NCI-H2196 (cell line): Measurements from ENCODE around the gene NFIA.
A peak's percentile ranks its signal among the peaks of the same experiment; 100 is the strongest.

Experiments used
- DNase-seq: peaks from one replicate; lab custom pipeline; 2025; ENCODE audit not compliant: unreplicated experiment; lab: John Stamatoyannopoulos, UW

The NFIA gene

DNA sequence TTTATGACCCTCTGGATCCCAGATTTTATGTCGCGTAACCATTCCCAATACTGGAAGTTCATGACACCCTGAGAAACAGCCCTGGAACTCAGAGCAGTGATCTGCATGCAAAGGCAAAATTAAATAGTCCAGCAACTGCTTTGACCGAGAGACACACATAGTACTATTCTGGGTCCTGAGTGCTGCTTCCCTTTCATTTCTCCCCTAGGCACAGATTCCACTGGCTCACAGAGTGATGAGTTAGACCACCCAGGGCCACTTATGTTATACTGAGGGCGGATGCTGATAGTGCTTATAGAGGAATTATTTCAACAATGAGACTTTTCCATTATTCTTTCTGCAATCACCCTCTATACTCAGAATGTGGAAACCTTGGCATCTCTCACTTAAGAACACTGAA, 69.2 kb downstream of the NFIA start:
- DNase-seq, result no peak

DNA sequence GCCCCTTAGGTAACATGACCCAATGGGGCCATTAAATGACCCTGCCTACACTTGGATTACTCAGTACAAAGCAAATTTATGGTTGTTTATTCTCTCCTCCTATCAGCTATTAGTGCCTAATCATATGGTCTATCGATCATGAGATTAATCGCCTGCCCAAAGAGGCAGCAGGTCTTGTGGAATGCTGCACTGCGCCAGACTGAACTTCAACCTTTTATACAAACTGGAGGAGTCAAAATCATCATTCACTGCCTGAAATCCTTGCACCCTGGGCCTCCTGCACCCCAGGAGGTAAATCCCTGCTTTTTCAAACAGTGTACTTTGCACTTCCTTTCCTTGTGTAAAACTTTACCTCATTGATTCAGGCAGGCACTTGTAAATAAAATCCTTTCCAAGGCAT, 69.7 kb downstream of the NFIA start:
- DNase-seq, result no peak

DNA sequence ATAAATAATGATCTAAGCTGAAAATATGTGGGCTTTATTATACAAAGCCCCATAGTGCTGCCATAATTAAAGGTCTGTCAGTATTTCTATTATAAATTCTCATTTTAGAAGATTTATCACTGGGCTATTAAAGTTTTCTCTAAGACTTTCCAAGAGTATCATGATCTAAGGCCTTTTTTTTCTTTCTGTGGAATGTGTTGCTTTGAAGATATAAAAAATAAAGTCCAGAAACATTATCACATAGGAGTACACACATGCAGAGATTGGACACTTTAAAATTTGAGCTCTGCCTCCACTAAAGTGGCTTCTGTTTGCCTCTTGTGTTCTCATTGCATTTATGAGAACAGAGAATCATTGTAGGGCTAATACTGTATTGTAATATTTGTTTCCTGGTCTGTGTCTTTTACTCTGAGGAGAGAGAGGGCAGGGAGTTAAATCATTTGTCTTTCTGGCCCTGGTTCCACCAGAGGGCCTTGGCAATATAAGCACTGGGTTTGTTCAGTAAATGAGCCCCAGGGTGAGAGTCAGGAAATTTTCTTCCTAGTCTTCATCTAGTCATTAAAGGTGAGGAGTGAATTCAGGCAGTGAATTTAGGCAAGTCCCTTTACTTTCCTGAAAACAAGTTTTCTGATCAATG, 70.2 kb downstream of the NFIA start:
- peak; percentile 40 for DNase-seq

DNA sequence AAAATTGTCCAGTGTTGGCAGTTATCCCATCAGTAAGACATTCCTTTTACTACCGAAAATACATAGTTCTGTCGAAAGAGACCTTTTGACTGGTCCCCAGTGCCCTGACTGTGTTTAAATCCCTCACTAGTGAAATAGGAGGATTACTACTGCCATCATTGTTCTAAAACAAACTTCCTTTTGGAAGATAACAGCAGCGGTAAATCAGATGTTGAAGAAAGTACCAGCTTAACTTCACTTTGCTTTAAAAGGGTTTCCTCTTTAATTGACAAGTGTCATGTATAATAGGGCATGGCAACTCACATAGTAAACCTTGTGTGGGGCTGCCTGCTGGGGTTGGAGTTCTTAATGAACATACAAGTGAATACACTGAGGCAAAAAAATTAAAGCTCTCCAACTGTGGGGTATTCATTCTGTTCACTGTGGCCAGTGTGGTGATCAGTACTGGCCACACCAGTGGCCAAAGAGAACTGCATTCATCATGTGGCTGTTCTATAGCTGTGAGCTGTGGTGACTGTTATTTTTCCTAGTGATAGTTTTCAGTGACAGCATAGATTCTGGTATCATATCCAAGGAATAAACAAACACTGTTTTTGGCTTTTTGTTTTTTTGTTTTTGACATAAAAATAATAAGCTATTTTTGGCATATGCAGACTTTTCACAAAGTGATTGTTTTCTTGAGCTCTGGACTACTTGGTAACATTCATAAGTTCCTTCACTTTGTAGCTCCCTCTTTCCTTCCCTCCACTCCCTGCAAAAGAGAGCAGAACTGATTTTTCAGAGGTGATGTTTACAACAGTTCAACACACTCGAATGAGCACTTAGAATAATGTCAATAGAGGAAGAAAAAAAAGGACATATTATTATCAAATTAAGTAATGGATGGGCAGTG, 74.5 kb downstream of the NFIA start:
- no peak for DNase-seq

DNA sequence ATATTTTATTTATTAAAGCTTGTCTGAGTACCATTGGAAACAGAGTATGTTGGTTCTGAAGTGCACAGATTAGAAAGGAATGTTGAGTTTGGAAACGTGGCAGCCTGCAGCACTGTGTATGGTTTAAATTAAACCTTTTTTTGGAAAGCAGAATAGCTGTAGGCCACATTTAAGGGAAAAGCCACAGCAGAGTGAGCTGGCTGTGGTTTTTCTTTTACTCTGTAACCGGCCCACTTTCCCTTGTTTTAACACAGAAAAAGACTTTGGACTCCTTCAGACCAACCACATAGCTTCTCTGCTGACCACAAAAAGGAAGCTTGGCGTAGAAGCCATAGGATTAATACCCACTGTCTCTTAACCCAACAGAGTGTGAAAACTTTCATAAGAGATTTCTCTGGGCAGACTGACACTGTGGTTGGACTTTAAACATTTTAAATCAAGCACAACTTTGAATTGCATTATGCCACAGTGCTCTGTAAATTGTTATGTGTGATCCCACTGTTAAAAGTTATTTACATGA, 75.2 kb downstream of the NFIA start:
- DNase-seq, result no peak

DNA sequence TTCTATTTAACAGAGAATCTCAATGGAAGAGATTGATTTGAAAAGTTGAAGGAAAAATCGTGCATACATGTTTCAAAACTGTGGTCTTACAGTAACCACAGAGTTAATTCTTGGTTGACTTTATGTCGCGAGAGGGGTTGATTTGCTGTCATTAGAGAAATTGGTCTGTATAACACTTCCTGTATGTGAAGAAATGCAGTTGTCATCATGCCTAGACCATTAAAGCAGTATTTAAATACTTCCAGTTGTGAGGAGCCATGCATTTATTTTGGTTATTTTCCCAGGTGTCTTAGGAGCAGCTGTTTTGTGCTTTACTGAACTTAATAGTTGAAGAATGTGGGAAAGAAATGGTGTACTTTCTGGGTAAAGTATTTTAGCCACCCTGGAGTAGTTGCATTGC, 76.2 kb downstream of the NFIA start:
- no peak for DNase-seq

DNA sequence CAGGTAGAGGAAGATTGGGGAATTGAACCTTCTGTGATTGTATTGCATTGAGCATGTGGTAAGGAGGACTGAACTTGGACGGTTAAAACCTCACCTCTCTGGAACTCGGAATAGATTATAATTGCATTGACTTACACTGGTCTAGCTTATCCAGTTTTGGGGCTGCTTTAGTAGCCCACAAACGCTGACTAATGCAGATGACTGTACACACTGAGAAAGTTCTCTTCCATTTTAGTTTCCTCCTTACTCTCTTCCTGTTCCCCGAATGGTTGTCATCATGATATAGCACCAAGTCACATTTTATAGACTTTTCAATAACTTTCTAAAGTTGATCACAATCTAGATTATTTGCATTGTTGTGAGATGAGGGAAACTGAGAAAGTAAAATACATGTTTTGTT, 78.2 kb downstream of the NFIA start:
- DNase-seq, result no peak

DNA sequence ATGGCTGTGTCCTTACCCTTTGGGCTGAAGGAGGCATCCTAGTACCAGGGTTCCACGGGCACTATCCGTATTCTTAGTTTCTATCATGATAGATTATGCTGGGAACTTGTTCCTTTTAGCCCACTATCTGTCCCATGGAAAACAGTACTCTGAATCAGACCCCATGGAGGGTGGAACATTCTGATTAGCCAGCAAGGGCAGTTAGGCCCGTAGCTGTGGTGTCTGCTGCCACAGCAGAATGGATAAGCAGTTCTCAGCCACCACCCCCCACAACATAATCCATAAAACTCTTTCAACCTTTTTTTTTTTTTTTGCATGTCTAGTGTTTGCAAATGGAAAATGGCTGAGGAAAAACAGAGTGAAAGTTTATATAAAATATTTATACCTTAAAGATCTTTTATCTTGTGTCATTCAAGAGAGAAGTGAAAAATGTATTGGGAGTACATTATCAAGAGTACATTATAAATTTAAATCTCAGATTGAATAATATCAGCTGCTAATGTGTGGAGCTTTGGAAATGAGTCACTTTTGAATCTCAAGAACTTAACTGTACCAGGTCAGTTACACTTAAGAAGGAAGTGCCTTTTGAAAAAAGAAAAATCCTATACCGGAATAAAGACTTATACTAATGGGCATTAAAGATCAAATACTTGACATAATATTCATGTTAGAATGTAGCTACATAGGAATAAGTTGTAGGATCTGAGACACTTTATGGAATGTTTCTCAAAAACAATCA, 80.3 kb downstream of the NFIA start:
- DNase-seq, result no peak

DNA sequence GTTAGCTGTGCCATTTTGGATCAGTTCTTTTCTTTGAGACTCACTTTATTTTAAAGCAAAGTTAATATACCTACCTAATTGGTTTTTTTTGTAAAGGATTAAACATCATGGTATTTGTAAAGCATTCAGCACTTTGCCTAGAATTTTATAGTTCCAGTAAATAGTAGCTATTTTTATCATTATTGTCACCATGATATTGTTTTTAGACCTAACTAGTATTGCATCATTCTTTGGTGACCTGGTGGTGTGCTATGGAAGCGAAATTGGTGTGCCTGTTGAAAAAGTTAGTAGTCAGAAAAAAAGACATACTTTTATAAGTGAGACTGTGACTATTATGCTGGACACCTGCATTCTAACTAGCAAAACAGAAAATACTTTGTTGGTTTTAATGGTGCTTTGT, 81.0 kb downstream of the NFIA start:
- no peak for DNase-seq

DNA sequence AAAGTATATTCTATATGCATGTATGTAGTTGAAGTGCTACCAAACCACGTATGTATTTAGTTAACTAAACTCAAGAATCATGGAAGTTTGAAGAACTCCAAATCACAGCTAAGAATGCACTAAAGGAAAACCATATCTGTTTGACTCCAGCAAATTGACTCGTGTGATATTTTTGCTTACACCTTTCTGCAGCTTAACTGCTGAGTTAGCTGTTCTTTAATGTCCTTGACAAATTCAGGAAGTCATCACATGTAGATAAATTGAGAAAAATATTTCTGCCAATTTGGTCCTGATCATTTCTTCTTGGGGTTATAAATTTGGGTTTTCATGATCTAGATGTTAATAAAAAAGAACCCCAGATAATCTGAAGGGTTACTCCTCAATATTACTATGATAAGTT, 83.0 kb downstream of the NFIA start:
- no peak for DNase-seq

DNA sequence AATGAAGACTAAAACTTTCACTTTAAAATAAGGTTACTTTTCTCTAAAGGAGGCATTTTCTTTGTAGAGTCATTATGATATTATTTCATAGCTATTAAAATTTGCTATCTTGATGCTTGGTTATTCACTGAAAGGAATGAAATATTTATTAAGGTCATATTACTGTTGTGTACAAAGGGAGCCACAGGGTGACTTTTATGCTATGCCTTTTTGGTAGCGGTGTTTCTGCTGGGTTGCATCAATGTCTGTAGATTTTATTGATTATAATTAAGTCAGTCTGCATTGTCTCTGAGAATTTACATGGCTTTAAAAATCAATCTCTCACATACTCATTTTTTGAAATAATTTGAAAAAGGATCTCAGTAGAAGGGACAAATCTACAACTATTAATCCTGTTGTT, 84.9 kb downstream of the NFIA start:
- no peak for DNase-seq

DNA sequence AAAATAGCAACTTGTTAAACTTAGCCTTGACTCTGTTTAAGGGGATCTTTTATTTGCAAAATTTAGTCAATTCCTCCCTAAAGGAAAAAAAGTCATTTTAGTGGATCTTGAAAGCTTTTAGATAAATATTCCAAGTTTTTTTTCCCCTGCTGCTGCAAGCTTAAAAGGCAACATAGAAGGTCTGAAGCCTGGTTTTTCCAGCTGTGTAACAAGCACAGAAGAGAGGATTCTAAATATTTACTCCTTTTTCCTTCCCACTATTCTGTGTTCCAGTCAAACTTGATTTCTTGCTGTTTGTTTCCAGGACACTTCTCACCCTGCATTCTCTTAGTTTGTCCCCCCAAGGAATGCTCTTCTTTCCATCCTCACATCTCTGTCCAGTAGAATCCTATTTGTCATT, 86.7 kb downstream of the NFIA start:
- DNase-seq, result no peak

DNA sequence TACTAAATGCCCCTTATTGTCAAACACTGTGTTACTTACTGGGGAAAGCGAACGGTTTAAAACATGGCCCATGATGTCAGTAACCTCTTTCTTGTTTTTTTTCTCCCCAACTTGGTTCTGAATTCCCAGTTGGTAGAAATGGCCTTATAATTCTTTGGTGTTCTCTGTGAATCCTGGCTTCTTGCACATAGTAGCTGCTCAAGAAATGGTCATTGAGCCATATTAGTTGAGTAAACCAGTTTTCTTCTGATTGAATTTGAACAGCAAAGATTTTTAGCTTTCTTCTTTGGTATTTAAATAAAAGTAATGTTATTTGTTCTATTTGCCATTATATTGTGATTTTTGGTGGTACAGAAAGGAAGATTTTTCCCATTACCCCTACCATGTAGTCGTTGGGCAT, 87.3 kb downstream of the NFIA start:
- DNase-seq, result no peak

DNA sequence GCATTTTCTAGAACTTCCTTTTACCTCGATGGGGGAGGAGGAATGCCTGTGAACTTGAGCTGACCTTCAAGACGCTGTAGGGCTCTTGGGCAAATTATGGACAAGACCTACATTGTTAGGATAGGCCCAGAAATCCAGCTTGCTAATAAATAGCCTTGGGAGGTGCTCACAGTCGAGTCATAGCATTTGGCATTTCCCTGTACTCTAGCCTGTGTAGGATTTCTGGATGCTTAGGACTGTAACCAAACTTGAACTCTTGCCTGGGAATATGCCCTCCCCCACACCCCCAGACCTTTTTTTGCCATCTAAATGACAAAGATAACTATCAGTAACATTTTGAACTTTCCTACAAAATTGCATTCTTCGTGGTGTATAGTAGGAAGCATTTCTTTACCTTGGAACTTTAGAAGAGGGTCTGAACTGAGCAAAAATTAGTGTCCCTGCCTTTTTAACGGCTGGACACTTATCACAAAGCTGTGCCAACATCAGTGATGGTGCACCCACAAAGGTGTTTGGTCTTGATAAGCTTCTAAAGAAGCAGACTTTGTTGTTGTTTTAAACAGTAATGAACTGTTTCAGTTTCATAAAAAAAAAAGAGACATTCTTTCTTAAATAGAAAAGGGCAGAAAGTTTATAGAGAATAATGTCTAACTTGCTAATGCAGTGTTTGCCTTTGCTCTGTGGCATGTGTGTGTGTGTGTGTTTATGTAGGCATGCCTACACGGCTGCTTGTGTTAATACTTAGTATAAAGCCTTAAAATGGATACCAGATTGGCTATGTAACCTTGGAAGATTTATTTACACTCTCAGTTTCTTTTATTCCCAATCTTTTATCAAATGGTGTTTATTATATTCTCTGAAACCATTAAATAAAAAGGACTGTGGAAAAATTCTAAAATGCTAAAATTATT, 88.2 kb downstream of the NFIA start:
- no peak for DNase-seq

DNA sequence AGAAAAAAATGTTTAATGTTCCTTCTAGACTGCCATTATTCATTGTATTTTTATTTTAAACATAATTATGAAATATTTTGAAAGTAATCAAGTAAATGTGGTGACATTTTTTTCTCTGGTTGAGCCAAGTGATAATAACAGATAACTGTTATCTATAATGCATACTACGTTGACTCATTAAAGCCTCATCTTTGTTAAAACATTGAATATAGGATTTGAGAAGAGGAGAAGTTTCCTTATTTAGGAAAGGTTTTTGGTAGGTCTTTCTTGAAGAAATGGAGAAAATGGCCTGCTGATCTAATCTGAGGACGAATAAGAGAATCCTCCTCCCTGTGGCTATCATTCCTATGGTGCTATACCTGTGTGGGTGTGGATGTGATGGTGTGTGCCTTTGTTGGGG, 89.0 kb downstream of the NFIA start:
- DNase-seq, result no peak

DNA sequence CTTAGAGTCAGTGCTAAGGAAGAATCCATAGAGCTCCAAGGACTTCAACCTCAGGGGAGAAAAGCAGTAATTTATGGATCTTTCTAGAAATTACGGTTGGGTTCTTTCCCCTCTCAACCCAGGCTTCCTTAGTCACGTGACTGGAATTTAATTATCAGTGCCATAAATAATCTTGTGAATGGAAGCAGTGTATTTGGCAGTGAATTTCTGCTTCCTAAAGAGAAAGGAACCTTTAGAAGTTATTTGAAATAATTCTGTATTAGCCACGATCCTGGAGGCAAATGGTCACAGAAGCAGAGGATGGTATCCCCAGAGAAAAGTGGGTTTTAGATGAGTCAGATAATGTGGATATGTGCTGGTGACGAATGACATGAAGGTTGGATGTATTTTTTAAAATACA, 89.6 kb downstream of the NFIA start:
- DNase-seq, result no peak

DNA sequence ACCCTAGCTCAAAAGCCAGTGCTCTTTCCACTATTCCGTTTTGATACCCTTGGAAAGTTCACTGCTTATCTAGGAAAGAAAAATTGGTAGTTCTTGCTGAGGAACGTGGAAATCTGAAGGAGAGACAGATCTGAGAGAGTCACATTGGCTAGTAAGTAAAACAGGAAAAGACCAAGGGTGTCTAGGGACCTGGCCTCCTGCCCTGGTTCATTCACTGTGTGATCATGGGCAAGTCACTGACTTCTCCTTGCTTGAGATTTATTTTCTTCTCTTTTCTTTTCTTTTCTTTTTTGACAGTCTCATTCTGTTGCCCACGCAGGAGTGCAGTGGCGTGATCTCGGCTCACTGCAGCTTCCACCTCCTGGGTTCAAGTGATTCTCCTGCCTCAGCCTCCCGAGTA, 90.8 kb downstream of the NFIA start:
- DNase-seq, result no peak

DNA sequence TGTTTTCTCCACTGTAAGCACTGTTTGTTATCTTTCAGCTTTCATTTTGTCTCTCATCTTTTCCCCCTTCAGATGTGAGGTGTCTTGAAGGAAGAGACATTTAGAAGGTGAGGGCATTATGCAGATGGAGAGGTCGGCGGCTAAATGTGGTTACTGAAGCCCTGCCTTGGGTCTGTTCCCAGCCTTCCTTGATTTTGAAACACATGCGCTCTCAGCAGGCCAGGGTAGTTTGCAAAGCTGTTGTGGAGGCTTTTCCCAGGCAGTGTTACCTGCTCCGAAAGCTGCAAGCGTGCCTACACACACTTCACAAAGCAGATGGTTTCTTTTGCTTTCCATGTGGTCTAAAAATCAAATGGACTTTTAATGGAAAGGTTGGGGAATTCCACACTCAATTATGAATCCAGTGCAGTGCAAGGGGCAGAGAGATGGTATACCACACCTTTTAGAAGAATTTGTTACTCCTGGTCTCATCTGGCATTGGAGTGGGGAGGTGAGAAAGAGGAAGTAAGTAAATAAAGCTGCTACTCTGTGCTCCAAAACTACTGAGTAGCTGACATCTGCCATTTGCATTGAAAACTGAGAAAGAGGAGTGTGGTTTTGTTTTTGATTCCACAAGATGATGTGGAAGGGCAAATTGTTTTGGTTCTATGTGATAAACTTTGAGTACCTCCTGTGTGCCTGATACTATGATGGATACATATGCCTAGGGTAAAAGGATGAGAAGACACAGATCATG, 91.9 kb downstream of the NFIA start:
- no peak for DNase-seq

DNA sequence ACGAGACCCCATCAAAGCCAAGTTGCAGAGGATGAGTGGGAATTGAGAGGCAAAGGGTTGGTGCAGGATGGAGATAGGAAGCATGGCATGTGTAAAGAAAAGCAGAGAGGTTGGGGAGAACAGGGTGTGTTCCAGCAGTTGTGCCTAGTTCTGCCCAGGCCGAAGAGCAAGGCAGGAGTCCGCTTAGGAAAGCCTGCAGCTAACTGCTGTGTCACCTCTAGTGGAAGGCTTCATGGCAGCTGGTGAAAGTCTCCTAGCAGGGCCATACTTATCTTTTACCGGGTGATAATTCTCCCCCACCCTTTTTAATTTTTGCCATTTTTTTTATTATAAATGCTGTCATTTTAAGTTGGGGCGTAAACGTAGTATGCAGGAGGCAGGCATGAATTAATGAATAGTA, 93.6 kb downstream of the NFIA start:
- no peak for DNase-seq
